Hematopoietic multipotent progenitor cell treated with erythropoietin and hydrocortisone succinate and interleukin-3 and kit ligand, for 4 days (in vitro differentiated cells): ENCODE results near the gene CENPS.
"Not testable (repeated sequence)": the region's sequence is repeated elsewhere in the genome, so short reads cannot be mapped to it uniquely, and the experiment has no call there.

Source experiments
- DNase-seq: peaks from one replicate; pipeline ENCODE4 v3.0.0-alpha.2; 2015

Gene CENPS

GRCh38 chr1:10421637-10422036 lies 8.6 kb upstream of the CENPS start:
- DNase-seq, result no peak

- DNase-seq, result no peak
Observed at GRCh38 chr1:10424034-10424433, 6.2 kb upstream of the CENPS start.

GRCh38 chr1:10424651-10425050 lies 5.6 kb upstream of the CENPS start:
- no peak for DNase-seq

- peak; percentile 43 for DNase-seq
Observed at GRCh38 chr1:10425826-10426534, 4.3 kb upstream of the CENPS start.

- not testable (repeated sequence) for DNase-seq
Observed at GRCh38 chr1:10426535-10426848, 3.7 kb upstream of the CENPS start.

GRCh38 chr1:10428984-10429383 lies 1.2 kb upstream of the CENPS start:
- no peak for DNase-seq

- DNase-seq, result peak; percentile 49
Observed at GRCh38 chr1:10429868-10430215, 391 bp upstream of the CENPS start.

- DNase-seq, result peak; percentile 67
Observed at GRCh38 chr1:10431070-10431730, 967 bp downstream of the CENPS start.

- no peak for DNase-seq
Observed at GRCh38 chr1:10432910-10433700, 2.9 kb downstream of the CENPS start.

- no peak for DNase-seq
Observed at GRCh38 chr1:10433790-10434189, 3.6 kb downstream of the CENPS start.

GRCh38 chr1:10434590-10434989 lies 4.4 kb downstream of the CENPS start:
- no peak for DNase-seq

GRCh38 chr1:10437052-10437451 lies 6.8 kb downstream of the CENPS start:
- DNase-seq, result no peak

- DNase-seq, result no peak
Observed at GRCh38 chr1:10438677-10439163, 8.5 kb downstream of the CENPS start.

- no peak for DNase-seq
Observed at GRCh38 chr1:10440305-10440704, 10.1 kb downstream of the CENPS start.

GRCh38 chr1:10440794-10441193 lies 10.6 kb downstream of the CENPS start:
- no peak for DNase-seq

- no peak for DNase-seq
Observed at GRCh38 chr1:10444248-10444647, 14.0 kb downstream of the CENPS start.

- no peak for DNase-seq
Observed at GRCh38 chr1:10444795-10445397, 14.7 kb downstream of the CENPS start.

- no peak for DNase-seq
Observed at GRCh38 chr1:10446790-10447422, 16.7 kb downstream of the CENPS start.

GRCh38 chr1:10449751-10450150 lies 19.5 kb downstream of the CENPS start, which contains the start of gene CORT:
Gene CORT (plus strand): TSS chr1:10450031. CDS start chr1:10450224, 193 bp downstream.
- no peak for DNase-seq

- DNase-seq, result no peak
Observed at GRCh38 chr1:10450156-10450814, 20.1 kb downstream of the CENPS start.

- no peak for DNase-seq
Observed at GRCh38 chr1:10450836-10451235, 20.6 kb downstream of the CENPS start.

- DNase-seq, result no peak
Observed at GRCh38 chr1:10451287-10451686, 21.1 kb downstream of the CENPS start.
